ENCODE measurements around the gene PCGF6.
"Not testable (repeated sequence)": the region's sequence is repeated elsewhere in the genome, so short reads cannot be mapped to it uniquely, and the experiment has no call there.

Gene PCGF6

DNA sequence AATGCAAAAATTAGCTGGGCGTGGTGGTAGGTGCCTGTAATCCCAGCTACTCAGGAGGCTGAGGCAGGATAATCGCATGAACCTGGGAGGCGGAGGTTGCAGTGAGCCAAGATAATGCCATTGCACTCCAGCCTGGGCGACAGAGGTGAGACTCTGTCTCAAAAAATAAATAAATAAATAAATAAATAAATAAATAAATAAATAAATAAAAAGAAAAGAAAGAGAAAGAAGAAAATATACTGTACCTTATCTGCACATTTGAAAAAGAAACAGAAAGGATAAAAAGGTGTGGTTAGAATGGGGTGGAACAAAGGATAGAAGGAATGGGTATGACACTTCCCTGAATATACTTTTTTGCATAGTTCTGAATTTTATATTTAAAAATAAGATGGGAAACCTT is 8.6 kb upstream of the PCGF6 start:
- not testable (repeated sequence) for H3K9me3 ChIP-seq (ENCODE audit: low read length); H2AFZ ChIP-seq (ENCODE audit: low read depth, low read length); H3K4me1 ChIP-seq (ENCODE audit: insufficient read depth, low read length); H3K27me3 ChIP-seq (ENCODE audit: insufficient read depth, low read length); H3K36me3 ChIP-seq (ENCODE audit: insufficient read depth, low read length); H3K4me3 ChIP-seq (ENCODE audit: low read length)

DNA sequence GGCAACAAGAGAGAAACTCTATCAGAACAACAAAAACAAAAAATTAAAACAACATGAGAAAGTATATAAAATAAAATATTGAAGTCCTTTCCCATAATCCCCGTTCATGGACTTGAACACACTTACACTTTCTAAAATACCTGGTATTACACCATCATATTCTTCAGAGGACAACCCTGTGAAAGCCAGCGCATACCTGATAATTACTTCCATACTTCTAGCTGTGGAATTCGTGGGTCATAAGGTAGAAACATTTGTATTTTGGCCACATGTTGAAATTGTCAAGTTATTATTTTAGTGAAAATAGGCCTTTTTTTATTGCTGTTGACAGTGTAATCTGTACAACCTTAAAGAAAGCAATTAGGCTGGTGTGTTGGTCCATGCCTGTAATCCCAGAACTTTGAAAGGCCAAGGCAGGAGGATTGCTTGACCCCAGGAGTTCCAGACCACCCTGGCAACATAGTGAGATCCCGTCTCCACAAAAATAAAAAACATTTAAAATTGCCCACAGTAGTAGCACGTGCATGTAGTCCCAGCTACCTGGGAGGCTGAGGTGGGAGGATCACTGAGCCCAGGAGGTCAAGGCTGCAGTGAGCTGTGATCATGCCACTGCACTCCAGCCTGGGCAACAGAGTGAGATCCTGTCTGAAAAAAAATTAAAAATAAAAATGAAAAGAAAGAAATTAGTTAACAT is 5.1 kb upstream of the PCGF6 start:
- no peak overlapping the region for H3K4me3 ChIP-seq (ENCODE audit: low read length)
- H3K4me1 ChIP-seq (ENCODE audit: insufficient read depth, low read length): peaks cover 3% of the 10 kb centered on the region
- H2AFZ ChIP-seq (ENCODE audit: low read depth, low read length): no peak overlapping the region
- H3K27me3 ChIP-seq (ENCODE audit: insufficient read depth, low read length): no peaks in the 10 kb centered on the region
- H3K9me3 ChIP-seq (ENCODE audit: low read length): no peaks in the 10 kb centered on the region
- H3K36me3 ChIP-seq (ENCODE audit: insufficient read depth, low read length): no peaks in the 10 kb centered on the region

DNA sequence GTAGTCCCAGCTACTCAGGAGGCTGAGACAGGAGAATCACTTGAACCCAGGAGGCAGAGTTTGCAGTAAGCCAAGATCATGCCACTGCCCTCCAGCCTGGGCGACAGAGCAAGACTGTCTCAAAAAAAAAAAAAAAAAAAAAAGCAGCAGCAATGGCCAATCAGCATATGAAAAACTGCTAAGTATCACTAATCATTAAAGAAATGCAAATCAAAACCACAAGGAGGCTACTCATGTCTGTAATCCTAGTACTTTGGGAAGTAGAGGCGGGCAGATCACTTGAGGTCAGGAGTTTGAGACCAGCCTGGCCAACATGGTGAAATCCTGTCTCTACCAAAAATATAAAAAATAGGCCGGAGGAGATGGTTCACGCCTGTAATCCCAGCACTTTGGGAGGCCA is 3.6 kb upstream of the PCGF6 start:
- H3K36me3 ChIP-seq (ENCODE audit: insufficient read depth, low read length); H3K4me1 ChIP-seq (ENCODE audit: insufficient read depth, low read length); H2AFZ ChIP-seq (ENCODE audit: low read depth, low read length); H3K27me3 ChIP-seq (ENCODE audit: insufficient read depth, low read length); H3K9me3 ChIP-seq (ENCODE audit: low read length); H3K4me3 ChIP-seq (ENCODE audit: low read length): not testable (repeated sequence)

DNA sequence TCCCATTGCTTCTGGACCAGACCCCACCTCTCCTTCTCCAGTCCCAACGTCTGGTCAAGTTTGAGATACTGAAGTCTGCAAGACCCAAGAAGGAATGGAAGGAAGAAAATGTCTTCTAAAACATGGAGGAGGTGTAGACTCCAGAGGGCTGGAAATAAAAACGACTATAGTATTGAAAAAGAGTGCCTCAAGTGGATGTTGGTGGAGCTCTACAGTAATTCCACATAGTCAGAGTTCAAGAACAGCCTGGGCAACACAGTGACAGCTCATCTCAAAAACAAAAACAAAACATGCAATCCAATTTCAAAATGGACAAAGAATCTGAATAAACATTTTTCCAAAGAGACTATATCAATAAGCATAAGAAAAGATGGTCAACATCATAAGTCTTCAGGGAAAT is 2.3 kb upstream of the PCGF6 start:
- peaks cover 4% of the 10 kb centered on the region for H3K36me3 ChIP-seq (ENCODE audit: insufficient read depth, low read length)
- no peak overlapping the region for H2AFZ ChIP-seq (ENCODE audit: low read depth, low read length)
- H3K4me3 ChIP-seq (ENCODE audit: low read length): no peak overlapping the region
- peaks cover 6% of the 10 kb centered on the region for H3K4me1 ChIP-seq (ENCODE audit: insufficient read depth, low read length)
- no peaks in the 10 kb centered on the region for H3K9me3 ChIP-seq (ENCODE audit: low read length)
- no peaks in the 10 kb centered on the region for H3K27me3 ChIP-seq (ENCODE audit: insufficient read depth, low read length)

DNA sequence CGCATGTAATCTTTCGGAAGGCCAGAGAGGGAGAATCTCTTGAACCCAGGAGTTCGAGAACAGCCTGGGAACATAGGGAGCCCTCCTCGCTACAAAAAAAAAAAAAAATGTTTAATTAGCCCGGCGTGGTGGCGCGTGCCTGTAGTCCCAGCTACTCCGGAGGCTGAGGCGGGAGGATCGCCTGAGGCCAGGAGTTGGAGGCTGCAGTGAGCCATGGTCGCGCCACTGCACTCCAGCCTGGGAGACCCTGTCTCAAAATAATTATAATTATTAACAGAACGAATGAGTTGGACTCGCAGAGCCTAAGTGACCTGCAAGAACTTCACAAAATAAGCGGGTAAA is 794 bp downstream of the PCGF6 start:
- no peaks in the 10 kb centered on the region for H3K27me3 ChIP-seq (ENCODE audit: insufficient read depth, low read length)
- peak overlapping the region; percentile 86 for H2AFZ ChIP-seq (ENCODE audit: low read depth, low read length)
- H3K4me1 ChIP-seq (ENCODE audit: insufficient read depth, low read length): peaks cover 6% of the 10 kb centered on the region
- H3K4me3 ChIP-seq (ENCODE audit: low read length): peak overlapping the region; percentile 80
- no peaks in the 10 kb centered on the region for H3K9me3 ChIP-seq (ENCODE audit: low read length)
- H3K36me3 ChIP-seq (ENCODE audit: insufficient read depth, low read length): peaks cover 28% of the 10 kb centered on the region

DNA sequence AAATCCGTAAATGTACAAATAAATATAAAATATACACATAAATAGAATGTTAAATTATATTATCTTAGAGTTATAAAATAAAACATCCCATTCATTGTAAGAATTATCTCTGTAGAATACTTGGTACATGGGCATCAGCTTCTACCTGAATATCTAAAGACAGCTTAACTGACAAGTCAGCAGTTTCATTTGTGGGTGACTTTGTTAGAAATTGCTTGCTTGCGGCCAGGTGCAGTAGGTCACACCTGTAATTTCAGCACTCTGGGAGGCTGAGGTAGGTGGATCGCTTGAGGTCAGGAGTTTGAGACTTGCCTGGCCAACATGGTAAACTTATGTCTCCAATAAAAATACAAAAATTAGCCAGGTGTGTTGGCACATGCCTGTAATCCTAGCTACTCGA is 14.6 kb downstream of the PCGF6 start:
- Histone ChIP-seq H3K9me3 (ENCODE audit: low read length) (no peaks in the 10 kb centered on the region), H3K4me3 (ENCODE audit: low read length) (no peak overlapping the region), H3K36me3 (ENCODE audit: insufficient read depth, low read length) (peaks cover 44% of the 10 kb centered on the region), H3K27me3 (ENCODE audit: insufficient read depth, low read length) (no peaks in the 10 kb centered on the region), H3K4me1 (ENCODE audit: insufficient read depth, low read length) (no peaks in the 10 kb centered on the region), H2AFZ (ENCODE audit: low read depth, low read length) (no peak overlapping the region)

DNA sequence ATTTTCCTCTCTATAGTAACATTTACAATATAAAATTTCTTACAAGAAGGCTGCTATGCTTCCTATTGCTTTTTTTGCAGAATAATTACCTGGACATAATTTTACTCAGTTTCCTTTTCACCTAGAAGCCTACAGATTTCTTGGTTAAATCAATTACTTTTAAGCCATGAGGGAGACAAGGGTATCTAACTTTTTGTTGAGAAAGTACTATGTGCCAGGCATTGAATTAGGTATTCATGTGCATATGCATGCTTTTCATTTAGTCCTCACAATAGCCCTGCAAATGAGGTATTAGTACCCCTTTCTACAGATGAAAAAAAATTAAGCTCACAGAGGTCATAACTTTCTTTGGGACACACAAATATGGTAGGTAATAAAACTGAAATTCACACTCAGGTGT is 16.4 kb downstream of the PCGF6 start:
- H3K36me3 ChIP-seq (ENCODE audit: insufficient read depth, low read length): peaks cover 54% of the 10 kb centered on the region
- H3K4me3 ChIP-seq (ENCODE audit: low read length): no peak overlapping the region
- no peaks in the 10 kb centered on the region for H3K4me1 ChIP-seq (ENCODE audit: insufficient read depth, low read length)
- H2AFZ ChIP-seq (ENCODE audit: low read depth, low read length): no peak overlapping the region
- H3K27me3 ChIP-seq (ENCODE audit: insufficient read depth, low read length): no peaks in the 10 kb centered on the region
- no peaks in the 10 kb centered on the region for H3K9me3 ChIP-seq (ENCODE audit: low read length)

DNA sequence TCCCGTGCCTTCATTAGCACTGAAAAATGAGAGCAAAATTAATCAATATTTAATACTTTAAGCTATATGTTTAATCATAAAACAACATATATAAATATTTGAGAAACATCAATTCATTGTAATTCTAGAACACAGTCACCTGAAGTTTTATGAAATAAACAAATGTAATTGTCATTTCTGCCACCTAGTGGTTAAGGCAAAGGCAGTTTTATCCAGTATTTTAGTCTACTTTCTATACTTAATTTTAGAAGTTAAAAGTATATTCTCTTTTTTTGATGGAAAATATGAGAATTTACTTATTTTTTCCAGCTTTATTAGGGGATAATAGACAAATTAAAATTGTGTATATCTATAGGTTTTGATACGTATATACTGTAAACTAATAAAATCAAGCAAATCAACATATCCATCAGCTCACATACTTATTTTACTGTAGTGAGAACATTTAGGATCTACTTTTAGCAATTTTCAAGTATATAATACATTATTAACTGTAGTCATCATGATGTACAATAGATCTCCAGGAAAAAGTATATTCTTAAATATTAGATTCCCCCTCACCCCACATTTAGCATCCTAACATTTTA is 16.9 kb downstream of the PCGF6 start:
- no peaks in the 10 kb centered on the region for H3K4me1 ChIP-seq (ENCODE audit: insufficient read depth, low read length)
- no peak overlapping the region for H2AFZ ChIP-seq (ENCODE audit: low read depth, low read length)
- H3K9me3 ChIP-seq (ENCODE audit: low read length): no peaks in the 10 kb centered on the region
- H3K36me3 ChIP-seq (ENCODE audit: insufficient read depth, low read length): peaks cover 52% of the 10 kb centered on the region
- H3K27me3 ChIP-seq (ENCODE audit: insufficient read depth, low read length): no peaks in the 10 kb centered on the region
- no peak overlapping the region for H3K4me3 ChIP-seq (ENCODE audit: low read length)

DNA sequence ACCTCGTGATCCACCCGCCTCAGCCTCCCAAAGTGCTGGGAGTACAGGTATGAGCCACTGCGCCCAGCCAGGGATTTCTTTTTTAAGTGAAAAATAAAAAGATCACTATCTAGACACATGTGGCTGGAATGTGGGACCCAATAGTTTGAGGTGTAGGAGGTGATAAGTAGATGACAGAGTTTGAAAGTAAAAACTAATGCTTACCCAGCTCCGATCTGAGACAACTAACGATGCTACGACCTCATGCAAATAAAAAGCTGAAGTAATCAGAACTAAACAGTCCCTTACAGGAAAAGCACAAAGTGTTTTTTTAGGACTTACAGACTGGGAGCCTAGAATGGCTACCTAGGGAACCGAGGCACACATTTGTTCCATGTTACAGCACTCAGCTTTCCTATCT is 23.0 kb downstream of the PCGF6 start:
- Histone ChIP-seq H3K27me3 (ENCODE audit: insufficient read depth, low read length) (no peaks in the 10 kb centered on the region), H3K36me3 (ENCODE audit: insufficient read depth, low read length) (peaks cover 50% of the 10 kb centered on the region), H2AFZ (ENCODE audit: low read depth, low read length) (no peak overlapping the region), H3K4me1 (ENCODE audit: insufficient read depth, low read length) (no peaks in the 10 kb centered on the region), H3K4me3 (ENCODE audit: low read length) (no peak overlapping the region), H3K9me3 (ENCODE audit: low read length) (no peaks in the 10 kb centered on the region)

DNA sequence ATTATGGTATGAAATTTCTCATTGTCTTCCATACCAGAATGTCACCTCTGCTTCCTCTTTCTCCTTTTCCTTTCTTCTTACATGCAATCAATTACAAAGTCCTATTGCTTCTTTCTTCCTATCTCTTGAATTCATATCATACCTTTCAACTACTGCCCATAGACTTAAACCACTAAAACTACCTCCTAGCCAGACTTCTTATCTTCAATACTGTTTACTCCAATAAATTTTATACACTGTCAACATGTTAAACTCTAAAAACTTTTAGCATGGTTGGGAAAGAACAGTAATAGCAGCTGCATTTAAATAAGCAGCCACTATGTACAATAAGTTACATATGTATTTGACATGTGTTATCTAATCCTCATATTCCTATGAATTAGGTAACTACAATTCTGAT is 34.9 kb downstream of the PCGF6 start:
- Histone ChIP-seq H3K27me3 (ENCODE audit: insufficient read depth, low read length) (no peaks in the 10 kb centered on the region), H2AFZ (ENCODE audit: low read depth, low read length) (no peak overlapping the region), H3K4me3 (ENCODE audit: low read length) (no peak overlapping the region), H3K36me3 (ENCODE audit: insufficient read depth, low read length) (peaks cover 72% of the 10 kb centered on the region), H3K9me3 (ENCODE audit: low read length) (no peaks in the 10 kb centered on the region), H3K4me1 (ENCODE audit: insufficient read depth, low read length) (no peaks in the 10 kb centered on the region)

DNA sequence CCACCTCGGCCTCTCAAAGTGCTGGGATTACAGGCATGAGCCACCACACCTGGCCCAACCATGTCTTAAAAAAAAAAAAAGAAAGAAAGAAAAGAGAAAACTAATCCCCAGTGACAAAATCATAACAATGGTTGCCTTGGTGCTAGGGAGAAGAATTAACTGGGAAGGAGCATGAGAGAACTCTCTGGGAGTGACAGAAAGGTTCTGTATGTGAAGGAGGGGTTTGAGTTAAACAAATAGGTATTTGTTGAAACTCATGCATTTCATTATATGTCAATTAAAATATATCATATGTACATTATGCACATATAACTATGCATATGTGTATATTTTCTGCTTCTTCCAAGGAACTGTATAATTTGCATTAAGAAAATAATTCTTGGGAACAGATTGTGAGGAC is 40.7 kb downstream of the PCGF6 start:
- Histone ChIP-seq H2AFZ (ENCODE audit: low read depth, low read length) (no peak overlapping the region), H3K27me3 (ENCODE audit: insufficient read depth, low read length) (no peaks in the 10 kb centered on the region), H3K4me3 (ENCODE audit: low read length) (no peak overlapping the region), H3K9me3 (ENCODE audit: low read length) (no peaks in the 10 kb centered on the region), H3K4me1 (ENCODE audit: insufficient read depth, low read length) (no peaks in the 10 kb centered on the region), H3K36me3 (ENCODE audit: insufficient read depth, low read length) (peaks cover 71% of the 10 kb centered on the region)

DNA sequence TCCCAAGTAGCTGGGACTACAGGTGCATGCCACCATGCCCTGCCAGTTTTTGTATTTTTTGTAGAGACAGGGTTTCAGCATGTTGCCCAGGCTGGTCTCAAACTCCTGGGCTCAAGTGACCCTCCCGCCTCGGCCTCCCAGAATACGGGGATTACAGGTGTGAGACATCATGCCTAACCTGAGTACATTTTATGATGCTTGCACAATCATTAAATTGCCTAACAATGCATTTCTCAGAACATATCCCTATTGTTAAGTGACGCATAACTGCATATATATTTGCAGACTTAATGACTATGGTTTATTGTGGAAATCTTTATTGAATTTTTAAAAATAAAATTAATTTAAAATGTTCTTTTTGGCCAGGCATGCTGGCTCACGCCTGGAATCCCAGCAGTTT is 43.3 kb downstream of the PCGF6 start:
- Histone ChIP-seq H3K27me3 (ENCODE audit: insufficient read depth, low read length) (no peaks in the 10 kb centered on the region), H3K36me3 (ENCODE audit: insufficient read depth, low read length) (peaks cover 61% of the 10 kb centered on the region), H2AFZ (ENCODE audit: low read depth, low read length) (no peak overlapping the region), H3K9me3 (ENCODE audit: low read length) (no peaks in the 10 kb centered on the region), H3K4me1 (ENCODE audit: insufficient read depth, low read length) (no peaks in the 10 kb centered on the region), H3K4me3 (ENCODE audit: low read length) (no peak overlapping the region)

DNA sequence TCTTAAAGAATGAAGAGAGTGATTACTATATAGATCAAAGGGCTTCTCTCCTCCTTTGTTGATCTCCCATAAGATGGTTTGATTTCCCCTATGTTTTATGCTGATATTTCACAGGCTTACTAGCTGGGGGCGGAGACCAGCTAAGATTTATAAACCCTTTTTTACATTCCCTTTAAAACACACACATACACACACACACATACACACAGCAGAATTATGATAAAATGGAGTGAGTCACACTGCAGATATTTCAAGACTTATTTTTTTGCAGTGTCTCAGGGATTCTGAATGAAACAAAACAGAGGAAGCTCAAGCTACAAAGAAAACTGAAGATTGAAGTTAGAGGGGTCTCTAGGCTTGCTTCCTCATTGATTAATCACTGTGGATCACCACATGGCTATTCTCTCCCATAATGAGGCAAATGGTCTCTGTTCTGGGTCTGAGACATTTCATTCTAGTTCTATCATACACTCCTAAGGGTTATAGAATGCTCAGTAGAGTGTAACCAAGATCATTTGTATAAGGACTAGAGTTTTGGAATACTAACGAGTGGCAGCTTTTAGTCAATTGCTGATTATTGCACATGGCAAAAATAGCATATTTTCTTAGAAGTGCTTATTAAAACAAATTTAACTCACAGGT is 55.4 kb downstream of the PCGF6 start:
- Histone ChIP-seq H3K4me3 (ENCODE audit: low read length) (no peak overlapping the region), H3K27me3 (ENCODE audit: insufficient read depth, low read length) (no peaks in the 10 kb centered on the region), H3K9me3 (ENCODE audit: low read length) (no peaks in the 10 kb centered on the region), H3K4me1 (ENCODE audit: insufficient read depth, low read length) (no peaks in the 10 kb centered on the region), H3K36me3 (ENCODE audit: insufficient read depth, low read length) (no peaks in the 10 kb centered on the region), H2AFZ (ENCODE audit: low read depth, low read length) (no peak overlapping the region)

DNA sequence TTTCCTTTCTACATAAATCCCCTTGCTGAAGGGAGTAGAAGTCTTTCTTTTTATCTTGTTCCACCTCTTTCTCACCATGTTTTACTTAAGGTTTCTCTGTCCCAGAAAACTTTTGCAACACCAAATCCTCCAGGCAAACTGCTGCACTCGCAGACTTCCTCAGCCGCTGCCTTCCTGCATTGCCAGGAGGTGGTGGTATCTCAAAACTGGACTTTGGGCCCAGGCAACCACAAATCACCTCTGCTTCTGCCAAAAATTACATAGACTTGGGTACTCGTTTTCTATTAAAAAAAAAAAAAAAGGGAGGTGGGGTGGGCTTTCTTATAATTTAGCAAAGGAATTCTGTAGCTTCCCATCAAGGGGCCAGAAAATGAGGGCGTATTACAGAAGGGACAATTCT is 59.4 kb downstream of the PCGF6 start:
- no peaks in the 10 kb centered on the region for H3K27me3 ChIP-seq (ENCODE audit: insufficient read depth, low read length)
- H2AFZ ChIP-seq (ENCODE audit: low read depth, low read length): no peak overlapping the region
- H3K4me1 ChIP-seq (ENCODE audit: insufficient read depth, low read length): no peaks in the 10 kb centered on the region
- H3K4me3 ChIP-seq (ENCODE audit: low read length): no peak overlapping the region
- peaks cover 32% of the 10 kb centered on the region for H3K36me3 ChIP-seq (ENCODE audit: insufficient read depth, low read length)
- H3K9me3 ChIP-seq (ENCODE audit: low read length): no peaks in the 10 kb centered on the region
